GM18526 (cell line): ENCODE data around the gene CBFB.
A peak's percentile ranks its signal among the peaks of the same experiment; 100 is the strongest.

ENCODE experiments used
- POLR2A ChIP-seq: IDR thresholded peaks from 3 replicates; pipeline ENCODE4 v1.6.1; 2011; ENCODE audit not compliant: insufficient read length; ENCODE audit errors: extremely low read depth

Gene CBFB

GRCh38 chr16:67028696-67029253, at the start of gene CBFB:
Gene CBFB (plus strand): TSS chr16:67029149. CDS start chr16:67029408, 259 bp downstream.
- TF ChIP-seq POLR2A = peak; percentile 97

DNA sequence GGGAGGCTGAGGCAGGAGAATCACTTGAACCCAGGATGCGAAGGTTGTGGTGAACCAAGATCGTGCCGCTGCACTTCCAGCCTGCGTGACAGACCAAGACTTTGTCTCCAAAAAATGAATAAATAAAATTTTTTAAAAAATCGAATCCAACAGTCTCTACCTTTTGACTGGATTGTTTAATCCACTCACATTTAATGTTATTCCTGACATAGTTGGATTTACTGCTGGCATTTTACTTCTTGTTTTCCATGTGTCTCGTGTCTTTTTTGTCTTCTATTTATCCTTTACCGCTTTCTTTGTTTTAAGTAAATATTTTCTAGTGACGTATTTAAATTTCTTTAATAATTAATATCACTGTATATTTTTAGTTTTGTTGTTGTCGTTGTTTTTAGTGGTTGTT, 45.9 kb upstream of the CBFB start:
- TF ChIP-seq POLR2A = no peak

DNA sequence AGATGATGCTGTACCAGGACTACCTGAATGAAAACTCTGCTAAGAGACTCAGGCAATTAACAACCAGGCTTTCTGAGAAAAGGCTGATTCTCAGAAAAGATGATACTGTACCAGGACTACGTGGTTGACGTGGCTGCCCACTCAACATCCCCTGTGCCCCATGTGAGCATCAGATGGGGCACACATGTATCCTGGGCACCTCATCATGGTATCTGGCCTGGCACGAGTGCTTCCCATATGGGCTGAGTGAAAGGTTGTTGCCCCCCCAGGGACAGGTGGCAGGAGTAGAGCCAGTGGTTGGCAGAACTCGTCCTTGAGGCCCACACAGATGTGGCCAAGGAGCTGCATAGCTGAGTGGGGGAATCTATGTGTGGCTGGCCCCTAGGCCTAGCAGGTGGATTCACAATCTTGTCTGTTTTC, 44.0 kb upstream of the CBFB start:
- TF ChIP-seq POLR2A = no peak

GRCh38 chr16:66986559-66986958, 42.4 kb upstream of the CBFB start:
- no peak for TF ChIP-seq POLR2A

DNA sequence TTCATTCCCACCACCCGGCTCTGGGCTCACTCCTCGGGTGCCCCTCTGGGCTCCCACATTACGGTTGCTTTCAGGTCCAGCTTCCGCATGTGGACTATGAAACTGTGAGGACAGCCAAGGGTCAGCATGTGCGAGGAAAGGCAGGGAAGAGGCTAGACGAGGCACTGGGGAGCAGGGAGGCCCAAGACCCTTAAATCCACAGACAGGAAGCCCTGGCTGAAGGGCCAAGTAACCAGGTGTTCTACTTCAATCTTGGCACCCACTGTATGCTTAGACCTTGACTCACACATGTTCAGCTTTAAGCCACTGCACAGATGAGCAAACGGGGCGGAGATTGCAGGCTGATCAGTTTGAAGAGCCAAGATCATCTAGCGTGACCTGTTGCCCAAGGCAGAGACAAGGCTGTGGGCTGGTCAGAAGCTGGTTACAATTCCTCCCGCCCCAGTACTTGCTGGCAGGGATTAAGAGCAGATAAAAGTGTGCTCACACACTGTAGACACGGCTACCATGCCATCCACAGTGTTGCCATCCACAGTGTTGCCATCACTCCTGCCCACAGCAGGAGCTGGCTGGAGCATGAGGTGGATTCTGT, 40.7 kb upstream of the CBFB start, which contains the start of gene CES4A:
Gene CES4A, plus strand, starts transcription at position 393 of the 592 bp plus-strand sequence. Its CDS starts 184 bp downstream, at position 577.
- no peak for TF ChIP-seq POLR2A

- TF ChIP-seq POLR2A = no peak
Observed at GRCh38 chr16:66991545-66992077, 37.3 kb upstream of the CBFB start.

- TF ChIP-seq POLR2A = no peak
Observed at GRCh38 chr16:66996324-66996982, 32.5 kb upstream of the CBFB start.

GRCh38 chr16:66996983-66997358, 32.0 kb upstream of the CBFB start:
- TF ChIP-seq POLR2A = no peak

GRCh38 chr16:67000384-67001351, 28.3 kb upstream of the CBFB start:
- TF ChIP-seq POLR2A = no peak

DNA sequence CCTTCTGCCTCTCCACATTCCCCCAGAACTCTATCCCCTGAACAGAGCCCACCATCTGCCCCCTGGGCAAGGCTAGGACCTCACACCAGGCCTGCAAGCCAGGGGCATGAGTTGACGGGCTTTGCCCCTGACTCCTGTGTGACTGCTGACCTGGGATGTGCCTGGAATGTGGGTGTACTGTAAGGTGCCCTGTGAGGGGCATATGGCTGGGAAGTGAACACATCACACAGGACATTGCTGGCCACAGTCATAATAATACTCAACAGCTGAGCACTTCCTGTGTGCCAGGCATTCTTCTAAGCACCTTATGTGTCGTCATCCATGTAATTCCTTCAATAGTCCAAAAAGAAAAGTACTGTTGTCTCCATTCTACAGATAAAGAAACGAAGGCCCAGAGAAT, 27.2 kb upstream of the CBFB start:
- no peak for TF ChIP-seq POLR2A

DNA sequence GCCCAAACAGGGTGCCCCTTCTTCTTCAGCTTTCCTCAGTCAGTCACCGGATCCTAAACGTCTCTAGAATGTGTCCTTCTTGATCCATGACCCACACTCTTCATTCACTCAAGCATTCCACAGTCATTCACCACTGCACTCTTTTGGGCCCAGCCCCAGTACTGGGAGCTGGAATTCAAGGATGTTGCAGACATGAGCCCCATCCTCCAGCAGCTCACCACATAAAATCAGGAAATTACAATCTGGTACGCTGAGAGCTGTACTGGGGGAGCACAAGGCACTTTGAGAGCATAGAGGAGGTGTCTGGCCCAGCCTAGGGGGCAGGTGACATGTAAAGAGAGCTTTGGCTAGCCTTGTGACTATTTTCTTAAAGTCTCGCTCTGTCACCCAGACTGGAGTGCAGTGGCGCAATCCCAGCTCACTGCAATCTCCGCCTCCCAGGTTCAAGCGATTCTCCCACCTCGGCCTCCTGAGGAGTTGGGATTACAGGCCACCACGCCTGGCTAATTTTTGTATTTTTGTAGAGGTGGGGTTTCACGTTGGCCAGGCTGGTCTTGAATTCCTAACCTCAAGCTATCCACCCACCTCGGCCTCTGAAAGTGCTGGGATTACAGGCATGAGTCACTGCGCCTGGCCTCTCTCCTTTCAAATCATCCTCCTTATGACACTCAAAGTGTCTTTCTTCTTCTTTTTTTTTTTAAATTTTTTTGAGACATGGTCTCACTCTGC, 21.9 kb upstream of the CBFB start:
- no peak for TF ChIP-seq POLR2A

GRCh38 chr16:67009158-67009557, 19.8 kb upstream of the CBFB start:
- no peak for TF ChIP-seq POLR2A

- TF ChIP-seq POLR2A = no peak
Observed at GRCh38 chr16:67011274-67011673, 17.7 kb upstream of the CBFB start.

DNA sequence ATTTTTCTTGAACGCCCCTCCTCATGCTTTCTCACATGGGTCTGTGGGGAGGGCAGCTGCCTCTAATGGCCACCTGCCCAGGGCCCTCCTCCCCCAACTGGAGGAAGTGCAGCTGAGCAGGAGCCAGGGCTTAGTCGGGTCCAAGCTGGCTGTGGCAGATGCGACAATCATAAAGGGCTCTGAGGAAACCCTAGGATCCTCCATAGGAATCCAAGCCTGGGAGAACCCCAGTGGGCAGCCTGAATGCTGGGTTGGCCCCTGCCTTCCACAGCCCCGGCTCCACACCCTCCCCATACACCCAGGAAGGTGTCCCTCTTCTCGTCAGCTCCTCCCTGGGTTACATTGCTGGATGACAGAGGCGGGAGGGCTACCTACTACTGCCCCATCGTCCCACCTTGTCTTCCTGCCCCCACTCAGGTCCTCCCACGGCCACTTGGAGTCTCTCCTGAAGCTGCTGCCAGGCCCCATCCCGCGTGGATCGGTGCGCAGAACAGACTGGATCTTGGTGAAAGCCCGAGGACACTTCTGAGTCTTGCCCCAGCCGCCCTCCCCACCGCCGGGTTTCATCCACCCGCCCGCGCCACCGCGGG, 15.6 kb upstream of the CBFB start:
- no peak for TF ChIP-seq POLR2A
